GM19193 (cell line): Measurements from ENCODE around the gene NR4A3.

ENCODE experiments used
- POLR2A ChIP-seq: IDR thresholded peaks from 4 replicates; pipeline ENCODE4 v1.6.1; 2011; ENCODE audit not compliant: insufficient read depth, insufficient read length; ENCODE audit errors: extremely low read depth

The NR4A3 gene

DNA sequence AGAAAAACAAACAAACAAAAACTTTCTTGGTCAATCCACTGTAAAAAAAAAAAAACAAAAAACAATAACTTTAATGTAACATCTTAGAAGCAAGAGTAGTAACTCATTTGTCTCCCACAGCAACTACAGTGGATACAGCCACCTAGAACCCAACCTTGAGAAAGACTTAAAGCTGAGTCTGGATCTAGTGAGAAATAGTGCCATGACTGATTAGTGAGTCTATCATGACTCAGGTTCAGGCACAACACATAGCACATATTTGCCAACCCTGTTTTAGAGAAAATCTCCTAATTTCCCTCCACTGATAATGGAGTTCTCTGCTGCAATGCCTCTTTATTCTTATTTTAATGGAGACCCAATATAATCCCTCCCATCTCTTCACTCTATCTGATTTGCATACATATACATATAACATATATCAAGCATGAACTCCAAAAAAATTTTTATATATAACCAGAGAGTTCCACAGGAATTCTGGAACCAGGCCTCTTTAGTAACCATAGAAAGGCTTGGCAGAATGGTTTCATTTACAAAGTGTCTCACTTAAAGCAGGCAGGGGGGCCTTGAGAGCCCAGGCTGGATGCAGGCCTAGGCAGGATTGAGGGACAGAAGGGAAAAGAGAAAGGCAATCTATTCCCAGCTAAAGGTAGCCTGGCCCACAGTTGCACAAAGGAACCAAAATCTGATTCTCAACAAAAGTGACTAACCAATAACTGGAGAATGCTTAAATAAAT lies 11.9 kb upstream of the NR4A3 start:
- TF ChIP-seq POLR2A, result no peak

DNA sequence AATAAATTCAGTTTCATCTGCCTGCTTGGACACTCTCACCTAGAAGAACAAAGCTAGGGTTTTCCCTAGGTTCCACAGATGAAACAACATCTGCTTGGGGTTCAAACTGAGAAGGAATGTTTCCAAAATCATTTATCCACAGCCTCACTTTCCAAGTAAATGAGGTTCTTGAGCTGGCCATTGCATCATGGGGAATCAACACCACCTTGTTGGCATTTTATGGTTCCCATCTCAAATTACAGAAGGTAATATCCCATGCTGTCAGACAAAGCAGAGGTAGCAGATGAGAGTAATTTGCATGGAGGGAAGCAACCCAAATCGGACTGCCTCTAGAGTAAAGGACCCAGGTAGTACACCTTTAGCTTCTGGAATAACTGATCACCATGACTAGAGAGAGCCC lies 10.5 kb upstream of the NR4A3 start:
- TF ChIP-seq POLR2A, result no peak

DNA sequence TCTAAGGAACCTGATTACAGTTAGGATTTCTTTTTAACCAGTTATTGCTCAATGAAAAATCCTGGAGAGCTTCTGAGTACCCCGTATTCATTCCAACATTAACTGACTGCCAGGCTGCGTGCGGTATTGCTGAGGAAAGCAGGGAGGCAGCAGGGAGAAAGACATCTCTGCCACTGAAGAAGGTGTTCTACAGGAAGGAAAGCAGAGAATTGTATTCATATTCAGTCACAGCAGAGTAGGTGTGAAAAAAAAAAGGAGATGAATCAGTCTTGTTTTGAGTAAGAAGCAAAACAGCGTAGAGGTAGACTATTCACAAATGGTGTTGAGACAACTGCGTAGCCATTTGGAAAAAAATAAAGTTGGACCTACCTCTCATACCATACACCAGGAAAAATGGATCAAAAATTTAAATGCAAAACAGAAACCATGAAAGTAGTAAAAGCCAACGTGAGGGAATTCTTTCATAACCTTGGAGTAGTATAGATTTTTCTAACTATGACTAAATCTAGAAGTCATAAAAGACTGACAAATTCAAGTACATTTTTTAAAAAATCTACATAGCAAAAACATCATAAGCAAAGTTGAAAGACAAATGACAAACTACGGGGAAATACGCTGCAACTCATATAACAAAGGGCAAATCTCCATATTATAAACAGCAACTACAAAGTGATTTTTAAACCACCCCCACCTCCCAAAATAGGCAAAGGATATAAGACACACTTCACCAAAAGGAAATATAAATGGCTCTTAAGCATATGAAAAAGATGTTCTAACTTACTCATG lies 9.9 kb upstream of the NR4A3 start:
- no peak for TF ChIP-seq POLR2A

DNA sequence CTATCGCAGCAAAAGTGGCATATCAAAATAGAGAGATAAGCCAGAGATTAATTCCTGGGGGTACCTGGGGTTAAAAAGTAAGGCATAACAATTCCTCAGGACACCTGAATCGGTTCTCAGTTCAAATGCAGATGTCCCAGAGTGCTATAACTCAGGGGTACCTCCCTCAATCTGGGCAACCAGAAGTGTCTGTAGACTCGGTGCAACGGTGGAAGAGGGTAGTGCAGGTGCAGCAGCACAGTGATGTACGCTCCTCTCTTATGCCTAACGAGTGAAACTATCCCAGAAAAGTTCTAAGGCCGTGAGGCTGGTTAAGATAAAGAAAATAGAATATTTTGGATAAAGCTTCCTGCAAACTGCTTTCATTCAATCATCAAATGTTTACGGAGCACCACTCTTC lies 7.9 kb upstream of the NR4A3 start:
- TF ChIP-seq POLR2A, result no peak

DNA sequence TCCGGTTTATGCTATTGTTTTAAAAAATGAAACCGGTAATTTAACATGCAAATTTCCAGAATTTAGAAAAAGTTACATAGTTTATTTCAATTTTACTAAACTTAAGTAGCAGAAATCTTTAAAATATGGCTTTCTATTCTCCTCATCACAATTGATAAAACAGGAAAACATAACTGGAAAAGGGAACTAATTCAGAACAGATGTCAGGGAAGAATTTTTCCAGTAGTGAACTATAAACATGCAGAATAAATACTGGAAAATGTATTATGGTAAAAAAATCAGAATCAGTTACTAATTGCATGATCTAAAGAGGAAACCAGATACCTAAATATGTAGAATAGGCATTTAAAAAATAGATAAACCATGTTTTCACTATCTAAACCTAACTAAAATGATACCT lies 7.3 kb upstream of the NR4A3 start:
- TF ChIP-seq POLR2A, result no peak

DNA sequence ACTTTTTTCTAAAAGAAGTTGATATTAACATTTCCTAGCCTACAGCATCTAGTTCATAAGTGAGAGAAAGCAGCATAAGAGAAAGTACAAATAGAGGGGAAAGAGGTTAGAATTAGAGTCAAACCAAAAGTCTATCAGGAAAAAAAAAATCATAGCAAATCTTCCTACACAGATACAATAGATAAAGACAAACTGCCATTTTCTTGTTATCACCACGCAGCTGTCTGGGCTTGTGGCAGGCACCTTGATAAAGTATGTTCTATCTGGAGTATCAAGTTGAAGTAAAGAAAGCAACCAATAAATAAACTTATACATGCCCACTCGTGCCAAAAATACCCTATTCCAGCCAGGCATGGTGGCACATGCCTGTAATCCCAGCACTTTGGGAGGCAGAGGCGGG lies 5.3 kb upstream of the NR4A3 start:
- no peak for TF ChIP-seq POLR2A

DNA sequence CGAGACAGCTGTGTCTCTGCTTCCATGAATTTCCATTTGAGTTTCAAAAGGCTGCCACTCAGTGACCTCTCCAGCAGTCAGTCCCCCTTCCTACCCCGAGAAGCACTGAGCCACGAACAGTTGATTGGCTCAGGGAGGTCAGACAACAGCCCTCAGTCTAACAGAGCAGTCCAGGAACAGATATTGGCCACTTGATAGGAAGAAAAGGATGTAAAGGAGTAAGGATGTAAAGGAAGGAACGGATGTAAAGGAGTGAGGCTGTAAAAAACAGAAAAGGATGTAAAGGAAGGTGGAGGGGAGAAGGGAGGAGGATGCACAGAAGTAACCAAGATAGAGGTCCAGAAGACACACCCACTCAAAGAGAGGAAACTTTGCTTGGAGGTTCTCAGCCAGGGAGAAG lies 3.2 kb upstream of the NR4A3 start:
- TF ChIP-seq POLR2A, result no peak

DNA sequence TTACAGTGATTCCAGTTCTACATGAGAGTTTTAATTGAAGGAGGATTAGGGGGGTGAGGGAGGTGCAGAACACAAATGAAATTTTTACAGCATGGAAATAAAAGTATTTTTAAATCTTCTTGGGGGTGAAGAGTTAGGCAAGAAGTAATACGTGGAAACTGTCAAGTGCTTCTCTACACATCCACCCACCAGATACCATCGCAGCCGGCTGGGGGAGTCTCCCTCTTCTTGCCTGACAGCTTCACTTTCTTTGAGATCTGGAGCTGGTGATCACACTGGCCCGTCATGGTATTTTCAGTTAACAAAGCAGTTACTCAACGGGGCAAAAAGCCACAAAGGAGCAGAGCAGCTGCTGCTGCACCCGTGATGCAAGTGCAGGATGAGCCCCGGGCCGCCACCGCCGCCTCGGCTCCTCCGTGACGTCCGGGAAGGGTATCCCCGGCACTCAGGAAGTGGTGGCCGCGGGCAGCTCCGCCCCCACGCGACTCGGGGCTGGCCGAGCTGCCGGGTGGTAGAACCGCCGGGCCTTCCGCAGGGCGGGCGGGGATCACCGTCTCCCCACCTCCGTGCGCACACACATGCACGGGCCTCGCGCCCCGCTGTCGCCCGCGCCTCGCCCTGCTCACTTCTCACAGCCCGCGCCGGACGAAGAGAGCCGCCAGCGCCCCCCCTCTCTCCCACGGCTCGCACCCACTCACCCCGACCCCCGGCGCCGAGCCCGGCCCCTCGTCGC lies 2.4 kb upstream of the NR4A3 start:
- TF ChIP-seq POLR2A, result peak; percentile 95

DNA sequence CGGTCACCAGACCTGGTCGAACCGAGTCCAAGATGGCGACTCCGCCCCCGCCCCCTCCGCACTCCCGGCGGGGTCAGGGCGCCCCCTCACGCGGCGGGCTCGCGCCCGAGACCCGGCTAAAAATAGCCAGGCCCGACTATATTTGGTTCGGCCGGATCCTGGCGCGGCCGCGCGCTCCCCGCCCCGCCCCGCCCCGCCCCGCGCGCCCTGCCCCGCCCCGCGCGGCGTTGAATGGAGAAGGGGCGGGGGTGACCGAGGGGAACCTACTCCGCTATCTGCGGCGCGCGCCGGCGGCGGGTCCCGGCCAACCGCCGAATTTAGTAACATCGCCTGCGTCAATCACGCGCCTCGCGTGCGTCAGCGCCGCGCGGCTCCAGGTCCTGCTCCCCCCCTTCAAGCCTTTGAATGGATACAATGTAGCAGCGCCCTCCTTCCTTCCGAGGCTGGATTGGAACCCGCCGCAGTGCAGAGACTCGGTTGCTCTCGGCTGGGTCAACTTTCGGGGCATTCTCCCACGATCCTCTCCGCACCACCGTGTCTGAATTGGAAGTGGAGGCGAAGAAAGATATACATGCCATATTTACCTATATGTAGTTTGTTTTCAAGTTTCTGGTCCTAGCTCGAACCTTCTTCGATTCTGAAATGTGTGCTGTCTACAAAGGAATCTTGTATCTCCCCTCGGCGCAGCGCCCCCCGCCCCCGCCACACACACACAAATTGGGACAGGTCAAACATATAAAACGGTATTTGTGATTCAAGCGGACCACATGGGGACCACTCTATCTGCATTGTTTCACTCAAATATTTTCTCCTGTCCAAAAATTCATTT lies 1.6 kb upstream of the NR4A3 start:
- peak; percentile 18 for TF ChIP-seq POLR2A

DNA sequence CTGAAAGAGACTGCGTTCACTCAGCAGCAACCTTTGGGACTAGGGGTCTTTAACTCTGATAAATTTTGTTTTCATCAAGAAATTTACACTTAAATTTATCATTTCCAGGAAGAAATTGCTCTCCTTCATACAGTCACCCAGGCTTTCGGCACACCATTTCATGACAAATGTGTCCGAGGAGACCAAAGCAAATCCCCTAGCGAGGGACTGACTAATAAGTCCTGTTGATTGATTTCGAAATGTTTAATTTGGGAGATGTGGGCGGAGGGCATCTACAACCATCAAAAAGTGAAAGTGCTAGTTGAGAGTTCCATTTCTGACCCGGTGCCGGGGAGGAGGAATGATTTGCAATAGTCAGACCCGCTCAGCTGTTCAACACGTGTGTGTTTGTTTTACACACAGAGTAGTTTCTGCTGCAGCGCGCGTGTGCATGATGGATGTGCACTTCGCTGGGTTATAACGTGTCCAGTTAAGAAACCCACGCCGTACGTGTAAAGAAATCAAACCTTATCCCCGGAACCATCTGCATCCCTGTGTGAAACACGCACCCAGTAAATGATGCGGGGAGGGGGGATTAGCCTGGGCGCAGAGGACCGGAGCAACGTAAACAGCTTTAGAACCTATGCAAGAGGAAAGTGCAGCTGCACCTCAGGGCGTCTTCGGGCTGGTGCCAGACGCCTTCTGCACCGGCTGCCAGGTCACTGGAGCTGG lies 845 bp upstream of the NR4A3 start:
- TF ChIP-seq POLR2A, result no peak

DNA sequence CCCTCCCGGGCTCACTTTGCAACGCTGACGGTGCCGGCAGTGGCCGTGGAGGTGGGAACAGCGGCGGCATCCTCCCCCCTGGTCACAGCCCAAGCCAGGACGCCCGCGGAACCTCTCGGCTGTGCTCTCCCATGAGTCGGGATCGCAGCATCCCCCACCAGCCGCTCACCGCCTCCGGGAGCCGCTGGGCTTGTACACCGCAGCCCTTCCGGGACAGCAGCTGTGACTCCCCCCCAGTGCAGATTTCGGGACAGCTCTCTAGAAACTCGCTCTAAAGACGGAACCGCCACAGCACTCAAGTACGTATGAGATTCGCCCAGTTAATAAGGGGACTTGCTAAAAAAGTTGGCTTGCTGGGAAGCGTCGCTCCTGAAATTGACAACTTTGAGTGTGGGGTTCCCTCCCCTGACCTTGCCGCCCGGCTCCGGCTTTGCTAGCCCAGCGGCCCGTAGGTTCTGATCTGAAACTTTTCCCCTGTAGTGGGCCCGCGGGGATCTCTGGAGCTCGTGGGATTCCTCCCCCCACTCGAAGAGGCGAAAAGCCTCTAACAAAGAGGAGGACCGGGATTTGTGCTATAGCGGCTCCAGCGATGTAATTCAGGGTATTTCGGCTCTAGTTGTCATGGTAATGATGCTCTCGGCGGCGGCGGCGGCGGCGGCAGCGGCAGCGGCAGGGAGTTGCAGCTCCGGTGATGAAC lies 572 bp downstream of the NR4A3 start:
- no peak for TF ChIP-seq POLR2A

DNA sequence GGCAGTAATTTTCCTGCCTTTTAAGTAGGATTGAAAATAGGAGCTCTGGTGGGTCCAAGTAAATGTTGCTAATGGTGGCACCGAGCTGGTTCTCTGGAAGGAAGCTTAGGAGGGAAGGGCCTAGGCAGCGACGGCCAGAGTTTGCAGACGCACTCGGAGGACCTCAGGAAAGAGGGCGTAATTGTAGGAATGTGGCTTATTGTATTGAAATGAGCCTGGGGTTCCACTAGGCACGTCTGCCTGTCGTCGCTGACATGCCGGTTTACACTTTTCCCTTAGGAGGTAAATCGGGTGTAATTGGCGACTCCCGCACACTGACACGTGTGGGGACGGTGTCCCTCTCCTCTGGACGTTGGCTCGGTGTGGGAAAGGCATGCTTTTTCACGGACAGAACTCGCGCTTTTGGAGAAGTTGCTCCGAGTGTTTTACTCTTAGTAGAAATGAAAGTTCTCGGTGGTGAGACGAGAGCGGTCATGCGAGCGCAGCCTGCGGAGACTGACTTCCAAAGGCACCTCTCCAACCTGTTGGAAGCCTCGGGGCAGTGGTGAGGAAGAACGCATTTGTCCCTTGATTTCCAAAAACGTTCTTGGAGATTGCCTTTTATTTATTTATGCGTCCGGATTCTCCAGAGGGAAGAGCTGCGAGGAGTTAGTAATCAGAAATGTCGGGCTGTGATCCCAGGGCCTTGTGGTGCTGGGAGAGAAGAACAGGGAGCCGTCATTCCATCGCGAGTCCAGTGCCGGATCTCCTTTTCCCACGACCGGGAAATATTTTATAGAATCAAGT lies 1.3 kb downstream of the NR4A3 start:
- no peak for TF ChIP-seq POLR2A
